H4 (cell line): ENCODE measurements around the gene TTLL13. TPM values are rescaled to one million over a fixed set of nuclear protein-coding genes. Genes with fewer than 3 reads are reported as not detected.

ENCODE experiments used
- DNase-seq: peaks from one replicate; pipeline ENCODE4 v3.0.0-alpha.2; 2015; ENCODE audit warnings: low spot score
- total RNA-seq: library from RNA; depleted of rRNA; stranded (reverse); fragments of >200 nt; shearing (Covaris generic); gene quantifications from 2 replicates; pipeline ENCODE4 v1.2.3, GENCODE V29; 2014

Gene TTLL13
- total RNA-seq, 1 experiment from 2014 or later: 0.06 TPM

GRCh38 chr15:90214553-90215196, 34.7 kb upstream of the TTLL13 start:
- DNase-seq: no peak

- no peak for DNase-seq
Observed at GRCh38 chr15:90217671-90218394, 31.5 kb upstream of the TTLL13 start.

- DNase-seq: no peak
Observed at GRCh38 chr15:90219421-90220141, 29.8 kb upstream of the TTLL13 start.

GRCh38 chr15:90221246-90221900, 28.0 kb upstream of the TTLL13 start:
- DNase-seq: peak; percentile 71

- no peak for DNase-seq
Observed at GRCh38 chr15:90222547-90222946, 26.8 kb upstream of the TTLL13 start.

- no peak for DNase-seq
Observed at GRCh38 chr15:90223441-90224165, 25.8 kb upstream of the TTLL13 start.

- no peak for DNase-seq
Observed at GRCh38 chr15:90225047-90225446, 24.3 kb upstream of the TTLL13 start.

- no peak for DNase-seq
Observed at GRCh38 chr15:90225504-90226234, 23.7 kb upstream of the TTLL13 start.

GRCh38 chr15:90227336-90227735, 22.0 kb upstream of the TTLL13 start:
- no peak for DNase-seq

- no peak for DNase-seq
Observed at GRCh38 chr15:90227816-90228772, 21.3 kb upstream of the TTLL13 start.

- no peak for DNase-seq
Observed at GRCh38 chr15:90228960-90229359, 20.4 kb upstream of the TTLL13 start.

- DNase-seq: no peak
Observed at GRCh38 chr15:90230071-90230494, 19.3 kb upstream of the TTLL13 start.

GRCh38 chr15:90230610-90231009, 18.7 kb upstream of the TTLL13 start:
- DNase-seq: no peak

- DNase-seq: no peak
Observed at GRCh38 chr15:90231028-90232017, 18.0 kb upstream of the TTLL13 start.

- no peak for DNase-seq
Observed at GRCh38 chr15:90232196-90232595, 17.2 kb upstream of the TTLL13 start.

- DNase-seq: no peak
Observed at GRCh38 chr15:90232941-90233386, 16.4 kb upstream of the TTLL13 start.

GRCh38 chr15:90233387-90234095, 15.8 kb upstream of the TTLL13 start, which contains the start of gene CIB1:
Gene CIB1 (minus strand): TSS chr15:90233941. CDS start chr15:90233885, 56 bp downstream.
- DNase-seq: peak; percentile 90
